Measurements from ENCODE around the gene CBLN3. TPM values are rescaled to one million over a fixed set of nuclear protein-coding genes. Genes with fewer than 3 reads are reported as not detected.

The CBLN3 gene
- total and polyA plus RNA-seq, 12 donors, result 0.24 to 2.5 (median 0.92) TPM

- Histone ChIP-seq H3K9me3 (no peaks in the 10 kb centered on the region), H3K36me3 (no peaks in the 10 kb centered on the region), H3K4me3 (no peak overlapping the region), H3K27ac (peak overlapping the region in 8 of 10 donors; percentile 21 to 77 (median 48)), H3K27me3 (no peaks in the 10 kb centered on the region), H3K4me1 (peaks cover 0 to 36% (median 23%) of the 10 kb centered on the region in 9 donors)
- 21 to 32% methylated on average over 3 of the region's 3 CpGs for WGBS, 2 donors
- DNase-seq (no peak), ATAC-seq (no peak)
- intact Hi-C loops (cut with DNase I), result loop anchor here in 1 of 10 donors (5.0 kb wide), 1 partner anchor 93 kb away; no protein-coding TSS in a partner anchor
- no peak for TF ChIP-seq CTCF (IDR thresholded peaks at IDR 0.05)
Observed at GRCh38 chr14:24425704-24426103, 3.8 kb downstream of the CBLN3 start.

GRCh38 chr14:24422694-24423601 lies 6.5 kb downstream of the CBLN3 start:
- WGBS, 2 donors, result 78 to 79% methylated on average over 12 of the region's 12 CpGs
- Histone ChIP-seq H3K4me3 (no peak overlapping the region), H3K36me3 (no peaks in the 10 kb centered on the region), H3K27ac (no peak overlapping the region), H3K4me1 (peaks cover 5 to 31% (median 21%) of the 10 kb centered on the region in 9 donors), H3K27me3 (peaks cover 0 to 9% (median 0%) of the 10 kb centered on the region in 7 donors), H3K9me3 (no peaks in the 10 kb centered on the region)
- DNase-seq, result no peak
- intact Hi-C loops (cut with DNase I), result no loop called here
- TF ChIP-seq CTCF (IDR thresholded peaks at IDR 0.05), result no peak
- no peak for ATAC-seq

- TF ChIP-seq CTCF (IDR thresholded peaks at IDR 0.05), result no peak
- ATAC-seq, result no peak
- Histone ChIP-seq H3K36me3 (no peaks in the 10 kb centered on the region), H3K9me3 (no peaks in the 10 kb centered on the region), H3K4me3 (no peak overlapping the region), H3K4me1 (peaks cover 5 to 31% (median 21%) of the 10 kb centered on the region in 9 donors), H3K27ac (no peak overlapping the region), H3K27me3 (peaks cover 0 to 9% (median 0%) of the 10 kb centered on the region in 7 donors)
- no peak for DNase-seq
- intact Hi-C loops (cut with DNase I), result no loop called here
- WGBS, 2 donors, result 86 to 95% methylated on average over 4 of the region's 4 CpGs
Observed at GRCh38 chr14:24422261-24422660, 7.2 kb downstream of the CBLN3 start.

GRCh38 chr14:24418492-24418873 lies 11.0 kb downstream of the CBLN3 start:
- H3K4me1 ChIP-seq, result peaks cover 0 to 13% (median 8%) of the 10 kb centered on the region in 9 donors
- peak in 3 of 8 donors; percentile 21 to 38 (median 28) for ATAC-seq
- peaks cover 0 to 9% (median 0%) of the 10 kb centered on the region in 7 donors for H3K27me3 ChIP-seq
- H3K36me3 ChIP-seq, result peaks cover 0 to 27% (median 7%) of the 10 kb centered on the region in 9 donors
- H3K4me3 ChIP-seq, result no peak overlapping the region
- no peak overlapping the region for H3K27ac ChIP-seq
- whole genome bisulfite sequencing, 2 donors, result 62 to 71% methylated on average over 6 of the region's 6 CpGs
- H3K9me3 ChIP-seq, result no peaks in the 10 kb centered on the region
- no peak for TF ChIP-seq CTCF (IDR thresholded peaks at IDR 0.05)
- intact Hi-C loops (cut with DNase I), result loop anchor here in 1 of 10 donors (10.0 kb wide), 1 partner anchor 54 kb away; the partner anchor contains the start of gene NFATC4
- no peak for DNase-seq

All from heart right ventricle (tissue), 16 donors.